ENCODE results near the gene COL6A3. TPM values are rescaled to one million over a fixed set of nuclear protein-coding genes. Genes with fewer than 3 reads are reported as not detected.
A peak's percentile ranks its signal among the peaks of the same experiment; 100 is the strongest.
"Not testable (repeated sequence)": the region's sequence is repeated elsewhere in the genome, so short reads cannot be mapped to it uniquely, and the experiment has no call there.

COL6A3 gene
- total RNA-seq, 1 donor from 2014 or later = 59.5 TPM

DNA sequence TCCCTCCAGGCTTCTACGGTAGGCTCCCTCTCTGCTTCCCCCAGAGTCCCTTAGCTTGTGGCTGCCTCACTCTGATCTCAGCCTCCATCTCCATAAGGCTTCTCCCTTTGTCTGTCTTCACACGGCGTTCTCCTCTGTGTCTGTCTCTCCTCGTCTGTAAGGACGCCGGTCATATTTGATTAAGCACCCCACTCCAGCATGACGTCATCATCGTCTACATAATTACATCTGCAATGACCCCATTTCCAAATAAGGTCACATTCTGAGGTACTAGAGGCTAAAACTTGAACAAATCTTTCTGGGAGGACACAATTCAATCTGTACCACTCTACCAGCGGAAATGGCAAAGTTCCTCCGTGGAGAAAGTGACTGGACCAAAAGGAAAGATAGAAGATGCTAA lies 8.3 kb upstream of the COL6A3 start:
- no peak for ATAC-seq
- intact Hi-C loops (cut with micrococcal nuclease) = no loop called here

GRCh38 chr2:237421542-237422116 lies 7.7 kb upstream of the COL6A3 start:
- intact Hi-C loops (cut with micrococcal nuclease) = no loop called here
- peak; percentile 86 for DNase-seq
- peak; percentile 87 for ATAC-seq

More for the DNA sequence above, 8.3 kb upstream of the COL6A3 start:
- no peak for DNase-seq

- DNase-seq (no peak), ATAC-seq (peak; percentile 7)
- intact Hi-C loops (cut with micrococcal nuclease) = no loop called here
Measured at GRCh38 chr2:237418300-237418699, 4.3 kb upstream of the COL6A3 start.

DNA sequence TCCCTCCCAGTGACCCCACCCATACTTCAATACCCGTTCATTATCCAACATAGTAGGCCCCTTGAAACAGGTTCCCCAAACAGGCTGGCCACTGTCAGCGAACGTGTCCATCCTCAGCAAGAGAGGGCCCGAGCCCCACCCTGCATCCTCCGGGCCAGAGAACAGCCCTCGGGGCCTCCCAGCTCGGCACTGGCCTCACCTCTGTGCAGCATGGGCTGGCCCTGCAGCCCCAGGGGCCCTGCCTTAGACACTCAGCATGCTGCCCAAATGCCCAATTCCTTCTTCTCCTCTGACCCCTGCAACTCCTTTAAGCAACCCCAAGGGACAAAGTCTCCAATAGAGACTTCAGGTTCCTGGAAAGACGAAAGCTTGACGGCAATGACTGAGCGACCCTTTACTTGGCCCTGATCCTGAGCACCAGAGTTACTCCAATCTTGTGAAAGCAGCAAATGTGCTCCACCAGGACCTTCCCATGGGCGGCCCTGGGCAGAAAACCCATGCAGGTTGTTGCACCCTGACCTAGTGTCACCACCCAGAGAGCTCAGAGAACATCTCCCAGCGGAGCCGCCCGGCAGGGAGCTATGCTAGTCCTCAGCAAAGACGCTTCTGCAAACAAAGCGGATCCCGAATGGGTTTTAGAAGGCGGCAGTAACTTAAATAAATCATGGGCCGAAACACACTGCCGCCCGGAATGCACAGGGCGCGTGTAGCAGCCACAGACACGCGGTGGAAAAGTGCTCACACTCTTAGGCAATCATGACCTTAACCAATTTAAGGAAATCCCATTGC lies 782 bp downstream of the COL6A3 start:
- peak; percentile 42 for ATAC-seq
- DNase-seq = peak; percentile 56

GRCh38 chr2:237412646-237412987 lies 1.3 kb downstream of the COL6A3 start:
- ATAC-seq (no peak), DNase-seq (no peak)
- intact Hi-C loops (cut with micrococcal nuclease) = no loop called here

More for the DNA sequence above, 782 bp downstream of the COL6A3 start:
- intact Hi-C loops (cut with micrococcal nuclease) = no loop called here

- peak; percentile 11 for ATAC-seq
- DNase-seq = peak; percentile 46
- intact Hi-C loops (cut with micrococcal nuclease) = no loop called here
Measured at GRCh38 chr2:237411683-237412423, 2.1 kb downstream of the COL6A3 start.

GRCh38 chr2:237411092-237411601 lies 2.8 kb downstream of the COL6A3 start:
- no peak for ATAC-seq
- intact Hi-C loops (cut with micrococcal nuclease) = no loop called here
- no peak for DNase-seq

- intact Hi-C loops (cut with micrococcal nuclease) = loop anchor here (10.0 kb wide), 1 partner anchor 244 kb away; no protein-coding TSS in a partner anchor
Measured at GRCh38 chr2:237409263-237409662, 4.7 kb downstream of the COL6A3 start.

DNA sequence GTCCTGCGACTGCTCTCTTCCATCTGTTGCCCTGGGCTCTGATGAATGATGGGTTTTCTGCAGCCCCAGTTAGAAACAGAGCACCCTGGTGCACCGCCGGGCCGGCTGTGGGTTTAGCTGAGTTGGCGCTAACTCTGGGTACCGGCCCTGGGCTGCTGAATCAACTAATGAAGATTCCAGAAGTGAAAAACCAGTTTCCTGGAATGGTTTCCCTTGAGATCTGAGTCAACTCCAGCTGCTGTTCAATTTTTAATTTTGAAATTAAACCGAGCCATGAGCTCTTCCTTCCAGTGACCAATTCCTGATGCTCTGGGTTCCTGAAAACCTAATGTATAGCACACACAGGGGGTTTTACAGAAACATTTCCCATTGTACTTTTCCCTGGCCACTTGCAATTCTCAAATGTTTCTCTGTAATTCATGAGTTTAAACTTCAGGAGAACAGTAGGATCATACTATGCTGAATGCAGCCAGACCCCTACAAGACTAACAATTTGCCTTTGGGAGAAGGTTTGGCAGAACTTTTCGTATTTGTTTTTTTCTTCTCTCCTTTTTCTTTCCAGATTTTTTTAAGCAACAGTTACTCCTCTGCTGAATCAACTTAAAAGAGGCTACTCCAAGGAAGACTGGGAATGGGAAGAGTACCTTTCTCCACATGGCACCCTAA lies 5.5 kb downstream of the COL6A3 start:
- peak; percentile 35 for ATAC-seq
- intact Hi-C loops (cut with micrococcal nuclease) = loop anchor here (10.0 kb wide), 1 partner anchor 244 kb away; no protein-coding TSS in a partner anchor
- peak; percentile 69 for DNase-seq

More at GRCh38 chr2:237409263-237409662, 4.7 kb downstream of the COL6A3 start:
- not testable (repeated sequence) for ATAC-seq, DNase-seq

GRCh38 chr2:237407700-237408099 lies 6.3 kb downstream of the COL6A3 start:
- no peak for DNase-seq
- intact Hi-C loops (cut with micrococcal nuclease) = loop anchor here (10.0 kb wide), 1 partner anchor 243 kb away; no protein-coding TSS in a partner anchor
- no peak for ATAC-seq

GRCh38 chr2:237406371-237406895 lies 7.5 kb downstream of the COL6A3 start:
- ATAC-seq = no peak
- intact Hi-C loops (cut with micrococcal nuclease) = loop anchor here (10.0 kb wide), 1 partner anchor 242 kb away; no protein-coding TSS in a partner anchor
- no peak for DNase-seq

GRCh38 chr2:237405605-237406004 lies 8.4 kb downstream of the COL6A3 start:
- DNase-seq (no peak), ATAC-seq (no peak)
- intact Hi-C loops (cut with micrococcal nuclease) = loop anchor here (10.0 kb wide), 1 partner anchor 241 kb away; no protein-coding TSS in a partner anchor

GRCh38 chr2:237405006-237405559 lies 8.9 kb downstream of the COL6A3 start:
- peak; percentile 26 for ATAC-seq
- DNase-seq = peak; percentile 40
- intact Hi-C loops (cut with micrococcal nuclease) = loop anchor here (10.0 kb wide), 1 partner anchor 240 kb away; no protein-coding TSS in a partner anchor

GRCh38 chr2:237404413-237404812 lies 9.6 kb downstream of the COL6A3 start:
- ATAC-seq (no peak), DNase-seq (no peak)
- intact Hi-C loops (cut with micrococcal nuclease) = loop anchor here (10.0 kb wide), 1 partner anchor 240 kb away; no protein-coding TSS in a partner anchor

DNA sequence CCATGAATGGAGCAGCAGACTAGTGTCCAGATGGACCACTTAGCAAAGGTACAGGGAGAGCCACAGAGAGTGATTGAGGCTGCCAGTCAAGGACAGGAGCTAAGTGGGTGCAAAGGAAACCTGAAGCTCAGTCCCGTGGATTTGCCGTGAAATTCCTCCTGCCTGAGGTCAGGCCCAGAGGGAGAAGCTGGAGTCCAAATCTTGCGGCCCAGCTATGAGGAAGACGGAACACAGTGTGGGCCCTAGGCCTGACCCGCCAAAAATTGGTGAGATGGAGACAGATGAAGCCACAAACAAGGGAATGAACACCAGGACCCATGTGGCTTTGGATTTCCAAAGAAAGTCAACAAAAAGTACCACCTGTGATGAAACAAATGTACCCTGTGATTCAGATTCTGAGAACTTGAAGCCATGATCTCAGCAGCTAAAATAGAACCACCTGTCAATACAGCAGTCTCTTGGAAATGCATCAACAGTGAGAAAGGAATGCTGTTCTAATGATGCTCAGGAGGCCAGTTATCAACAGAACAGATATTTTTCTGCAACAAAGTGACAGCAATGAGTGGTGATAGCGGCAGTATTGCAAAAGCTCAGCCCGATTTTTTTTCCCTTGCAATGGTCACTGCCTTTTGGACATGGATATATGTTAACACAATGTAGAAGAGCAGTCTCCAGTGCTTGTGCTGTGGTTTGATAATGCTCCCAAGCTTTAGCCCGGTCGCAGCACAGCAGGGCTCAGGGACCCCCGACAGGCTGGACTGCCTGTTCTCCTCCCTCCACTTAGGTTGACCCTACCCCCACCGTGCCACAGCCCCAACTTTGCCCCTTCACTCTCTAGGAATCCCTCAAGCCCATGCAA lies 10.7 kb downstream of the COL6A3 start:
- intact Hi-C loops (cut with micrococcal nuclease) = loop anchor here (10.0 kb wide), 1 partner anchor 238 kb away; no protein-coding TSS in a partner anchor
- ATAC-seq = peak; percentile 82
- DNase-seq = peak; percentile 42

- ATAC-seq (no peak), DNase-seq (no peak)
- intact Hi-C loops (cut with micrococcal nuclease) = loop anchor here (10.0 kb wide), 1 partner anchor 235 kb away; no protein-coding TSS in a partner anchor
Measured at GRCh38 chr2:237400199-237400598, 13.8 kb downstream of the COL6A3 start.

DNA sequence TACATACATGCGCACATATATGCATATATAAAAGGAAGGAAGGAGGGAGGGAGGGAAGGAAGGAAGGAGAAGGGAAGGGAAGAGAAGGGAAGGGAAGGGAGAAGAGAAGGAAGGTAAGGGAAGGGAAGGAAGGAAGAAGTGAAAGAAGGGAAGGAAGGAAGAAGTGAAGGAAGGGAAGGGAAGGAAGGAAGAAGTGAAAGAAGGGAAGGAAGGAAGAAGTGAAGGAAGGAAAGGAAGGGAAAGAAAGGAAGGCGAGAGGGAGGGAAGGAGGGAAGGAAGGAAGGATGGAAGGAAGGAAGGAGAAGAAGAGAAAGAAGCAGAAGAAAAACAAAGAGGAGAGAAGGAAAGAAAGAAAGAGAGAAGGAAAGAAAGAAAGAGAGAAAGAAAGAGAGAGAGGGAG lies 16.9 kb downstream of the COL6A3 start:
- intact Hi-C loops (cut with micrococcal nuclease) = no loop called here
- no peak for ATAC-seq
- no peak for DNase-seq
